GM19467 (cell line): ENCODE data around the gene KRT26.

ENCODE experiments used
- ATAC-seq: cut with Tn5 transposase; IDR thresholded peaks from one replicate; pipeline ENCODE4 v1.9.1; 2021; ENCODE audit warnings: mild to moderate bottlenecking, moderate library complexity; ENCODE audit not compliant: unreplicated experiment

The KRT26 gene

GRCh38 chr17:40734018-40734417 lies 38.0 kb downstream of the KRT26 start:
- ATAC-seq = no peak

- ATAC-seq = no peak
Measured at GRCh38 chr17:40730970-40731369, 41.0 kb downstream of the KRT26 start.

GRCh38 chr17:40727447-40728231 lies 44.4 kb downstream of the KRT26 start:
- no peak for ATAC-seq

- no peak for ATAC-seq
Measured at GRCh38 chr17:40726919-40727318, 45.1 kb downstream of the KRT26 start.

- ATAC-seq = no peak
Measured at GRCh38 chr17:40724656-40725055, 47.3 kb downstream of the KRT26 start.

- no peak for ATAC-seq
Measured at GRCh38 chr17:40722241-40722640, 49.8 kb downstream of the KRT26 start.

GRCh38 chr17:40720899-40721298 lies 51.1 kb downstream of the KRT26 start:
- ATAC-seq = no peak

GRCh38 chr17:40718930-40719329 lies 53.1 kb downstream of the KRT26 start:
- ATAC-seq = no peak

- no peak for ATAC-seq
Measured at GRCh38 chr17:40717776-40718175, 54.2 kb downstream of the KRT26 start.
